H1 (cell line): ENCODE data around the gene ANXA4. TPM values are rescaled to one million over a fixed set of nuclear protein-coding genes. Genes with fewer than 3 reads are reported as not detected.

Experiments used
- CTCF ChIA-PET: fragments of 300-600 bp; sonication (Branson Sonifier 250); formaldehyde crosslinking; loops from one replicate; lab custom pipeline; 2021; ENCODE audit not compliant: partially characterized antibody; lab: Charles Lee
- POLR2A ChIA-PET: fragments of 300-600 bp; sonication (Branson Sonifier 250); formaldehyde crosslinking; loops from one replicate; lab custom pipeline; 2021; ENCODE audit warnings: inconsistent platforms; ENCODE audit not compliant: partially characterized antibody; lab: Charles Lee
- DNase-seq, 2 experiments: peaks; one replicate each; pipeline versions ENCODE4 v3.0.0 to v3.0.0-alpha.2; 2010 to 2022; ENCODE audit warnings: low spot score in 2 of 2, low read depth in 1 of 2, mixed read lengths in 1 of 2
- FAIRE-seq: peaks from 2 replicates; lab custom pipeline; 2011; peaks lifted over from hg19 to GRCh38; lab: Jason Lieb, UNC
- H2AFZ ChIP-seq: 2 replicates; pipeline ENCODE4 v1.8.1; 2012; ENCODE audit warnings: low read length, inconsistent platforms
- H2AK5ac ChIP-seq: 2 replicates; pipeline ENCODE4 v1.6.1; 2013; ENCODE audit warnings: low read depth, low read length
- H2BK120ac ChIP-seq: replicated peaks from 2 replicates; pipeline ENCODE3; 2013; ENCODE audit warnings: low read depth, low read length, inconsistent platforms
- H2BK12ac ChIP-seq: 2 replicates; pipeline ENCODE4 v1.6.1; 2013; ENCODE audit warnings: low read depth, low read length
- H2BK15ac ChIP-seq: 2 replicates; pipeline ENCODE4 v1.6.1; 2013; ENCODE audit warnings: low read length
- H2BK20ac ChIP-seq: 2 replicates; pipeline ENCODE4 v1.6.1; 2013; ENCODE audit warnings: low read length
- H2BK5ac ChIP-seq: 2 replicates; pipeline ENCODE4 v1.6.1; 2013; ENCODE audit warnings: low read depth, low read length
- H3K14ac ChIP-seq: 2 replicates; pipeline ENCODE4 v1.6.1; 2013; ENCODE audit warnings: inconsistent platforms; ENCODE audit not compliant: insufficient read length
- H3K18ac ChIP-seq: 2 replicates; pipeline ENCODE4 v1.6.1; 2013; ENCODE audit warnings: low read length; ENCODE audit errors: extremely low read depth
- H3K23ac ChIP-seq: 2 replicates; pipeline ENCODE4 v1.6.1; 2013; ENCODE audit warnings: inconsistent platforms; ENCODE audit not compliant: insufficient read length
- H3K23me2 ChIP-seq: 2 replicates; pipeline ENCODE4 v1.6.1; 2013; ENCODE audit warnings: low read depth, low read length
- H3K27ac ChIP-seq: 2 replicates; pipeline ENCODE4 v1.6.1; 2011; ENCODE audit warnings: low read depth, low read length, inconsistent platforms
- H3K27me3 ChIP-seq, 4 experiments: replicated peaks in 1 of 4; 1 replicate in 1 of 4; 2 replicates in 3 of 4; pipeline versions ENCODE4 v1.6.1 to v1.8.1; 2011 to 2013; ENCODE audit warnings: low read length in 3 of 4, mild to moderate bottlenecking in 3 of 4, inconsistent platforms in 2 of 4, mixed read lengths in 2 of 4, moderate library complexity in 1 of 4; ENCODE audit not compliant: control insufficient read depth in 3 of 4, insufficient read depth in 3 of 4; ENCODE audit errors: extremely low read depth in 1 of 4
- H3K36me3 ChIP-seq, 4 experiments: 2 replicates each; pipeline versions ENCODE4 v1.6.1 to v1.8.1; 2011 to 2013; ENCODE audit warnings: mild to moderate bottlenecking in 4 of 4, low read length in 3 of 4, moderate library complexity in 2 of 4, control low read depth in 1 of 4, inconsistent platforms in 1 of 4; ENCODE audit not compliant: insufficient read depth in 4 of 4, control insufficient read depth in 2 of 4
- H3K4ac ChIP-seq: replicated peaks from 2 replicates; pipeline ENCODE3; 2013; ENCODE audit warnings: low read length, low read depth, mixed read lengths, inconsistent platforms; ENCODE audit not compliant: insufficient read length
- H3K4me1 ChIP-seq, 4 experiments: replicated peaks in 1 of 4; 1 replicate in 1 of 4; 2 replicates in 3 of 4; pipeline versions ENCODE4 v1.6.1 to v1.8.1; 2011 to 2013; ENCODE audit warnings: low read length in 3 of 4, inconsistent platforms in 2 of 4, mixed read lengths in 1 of 4; ENCODE audit not compliant: insufficient read depth in 4 of 4, control insufficient read depth in 3 of 4
- H3K4me2 ChIP-seq, 2 experiments: 2 replicates each; pipeline versions ENCODE4 v1.6.1 to v1.8.1; 2011 to 2013; ENCODE audit warnings: low read depth in 2 of 2, low read length in 2 of 2, control low read depth in 1 of 2, inconsistent platforms in 1 of 2, mild to moderate bottlenecking in 1 of 2; ENCODE audit not compliant: insufficient read depth in 1 of 2
- H3K4me3 ChIP-seq, 4 experiments: fragments of 200-600, 300-600 bp in 1 of 4; sonication (generic), shearing (Covaris generic), sonication (Bioruptor Twin) in 1 of 4; 2 replicates each; pipeline versions ENCODE4 v1.5.1 to v1.8.1; 2011 to 2016; ENCODE audit warnings: low read length in 4 of 4, low read depth in 3 of 4, control low read depth in 2 of 4, inconsistent platforms in 2 of 4, mild to moderate bottlenecking in 2 of 4, mixed read lengths in 1 of 4, moderate library complexity in 1 of 4; ENCODE audit not compliant: insufficient read depth in 2 of 4; ENCODE audit errors: extremely low read depth in 1 of 4
- H3K56ac ChIP-seq: replicated peaks from 2 replicates; pipeline ENCODE3; 2013; ENCODE audit warnings: low read depth, mild to moderate bottlenecking, mixed read lengths, low read length, inconsistent platforms; ENCODE audit not compliant: insufficient read length
- H3K79me1 ChIP-seq: 2 replicates; pipeline ENCODE4 v1.6.1; 2013; ENCODE audit warnings: low read depth, low read length, control low read depth
- H3K79me2 ChIP-seq, 2 experiments: 2 replicates each; pipeline versions ENCODE4 v1.6.1 to v1.8.1; 2012 to 2013; ENCODE audit warnings: low read length in 2 of 2, mild to moderate bottlenecking in 2 of 2, inconsistent platforms in 1 of 2; ENCODE audit not compliant: insufficient read depth in 2 of 2, control insufficient read depth in 1 of 2
- H3K9ac ChIP-seq, 4 experiments: replicated peaks in 1 of 4; 1 replicate in 1 of 4; 2 replicates in 3 of 4; pipeline versions ENCODE4 v1.6.1 to v1.8.1; 2011 to 2013; ENCODE audit warnings: low read depth in 3 of 4, low read length in 3 of 4, control low read depth in 2 of 4, mild to moderate bottlenecking in 2 of 4, moderate library complexity in 2 of 4, inconsistent platforms in 1 of 4; ENCODE audit errors: extremely low read depth in 1 of 4
- H3K9me3 ChIP-seq, 2 experiments: 2 replicates each; pipeline versions ENCODE4 v1.6.1 to v1.8.1; 2012 to 2013; ENCODE audit warnings: mild to moderate bottlenecking in 2 of 2, moderate library complexity in 2 of 2, control low read depth in 1 of 2, inconsistent platforms in 1 of 2, low read depth in 1 of 2, low read length in 1 of 2, mixed read lengths in 1 of 2; ENCODE audit not compliant: insufficient read depth in 2 of 2
- H4K20me1 ChIP-seq, 2 experiments: replicated peaks in 1 of 2; 2 replicates each; pipeline versions ENCODE3 to v1.8.1; 2011 to 2013; ENCODE audit warnings: inconsistent platforms in 2 of 2, low read length in 2 of 2, mild to moderate bottlenecking in 1 of 2; ENCODE audit not compliant: insufficient read depth in 2 of 2, control insufficient read depth in 1 of 2
- H4K5ac ChIP-seq: 2 replicates; pipeline ENCODE4 v1.6.1; 2013; ENCODE audit warnings: low read length, low read depth, mixed read lengths, inconsistent platforms; ENCODE audit not compliant: insufficient read length
- H4K8ac ChIP-seq: 2 replicates; pipeline ENCODE4 v1.8.0; 2013; ENCODE audit warnings: mild to moderate bottlenecking, moderate library complexity, low read length, inconsistent platforms; ENCODE audit not compliant: insufficient read depth; ENCODE audit errors: extremely low read depth
- H4K91ac ChIP-seq: replicated peaks from 2 replicates; pipeline ENCODE3; 2013; ENCODE audit warnings: low read length, mixed read lengths, inconsistent platforms; ENCODE audit not compliant: insufficient read length
- ATF3 ChIP-seq: IDR thresholded peaks from 2 replicates; pipeline ENCODE4 v1.6.1; 2011; ENCODE audit warnings: low read depth, mild to moderate bottlenecking, low read length; ENCODE audit not compliant: insufficient read depth
- BCL11A ChIP-seq, 2 experiments: IDR thresholded peaks; one replicate each; pipeline ENCODE4 v1.6.1; 2011; ENCODE audit warnings: low read depth in 2 of 2, low read length in 2 of 2, mild to moderate bottlenecking in 2 of 2
- BRCA1 ChIP-seq: IDR thresholded peaks from 2 replicates; pipeline ENCODE4 v1.6.1; 2012; ENCODE audit warnings: low read depth, low read length, improper control_type of control experiment
- EGR1 ChIP-seq: IDR thresholded peaks from 2 replicates; pipeline ENCODE4 v1.6.1; 2011; ENCODE audit warnings: low read depth, low read length, borderline replicate concordance
- EP300 ChIP-seq, 2 experiments: IDR thresholded peaks; 1 replicate in 1 of 2; 2 replicates in 1 of 2; pipeline ENCODE4 v1.6.1; 2011 to 2012; ENCODE audit warnings: low read depth in 2 of 2, low read length in 2 of 2, mild to moderate bottlenecking in 2 of 2, borderline replicate concordance in 1 of 2, inconsistent platforms in 1 of 2, moderate library complexity in 1 of 2
- EZH2 ChIP-seq: fragments of 200-600 bp; sonication (generic); IDR thresholded peaks from 2 replicates; pipeline ENCODE4 v1.7.1; 2012; ENCODE audit warnings: low read depth, mild to moderate bottlenecking, moderate library complexity, low read length, inconsistent platforms; ENCODE audit not compliant: severe bottlenecking
- GABPA ChIP-seq: IDR thresholded peaks from 2 replicates; pipeline ENCODE4 v1.6.1; 2011; ENCODE audit warnings: mild to moderate bottlenecking, low read length, moderate library complexity, borderline replicate concordance; ENCODE audit not compliant: insufficient read depth
- GTF2F1 ChIP-seq: IDR thresholded peaks from 2 replicates; pipeline ENCODE4 v1.6.1; 2012; ENCODE audit warnings: low read depth, low read length, improper control_type of control experiment, borderline replicate concordance
- KDM4A ChIP-seq: IDR thresholded peaks from one replicate; pipeline ENCODE4 v1.7.1; 2012; ENCODE audit warnings: low read depth, mild to moderate bottlenecking, moderate library complexity, low read length, inconsistent platforms; ENCODE audit not compliant: severe bottlenecking
- RBBP5 ChIP-seq: IDR thresholded peaks from 2 replicates; pipeline ENCODE4 v1.7.1; 2012; ENCODE audit warnings: low read depth, mild to moderate bottlenecking, inconsistent platforms, low read length, moderate library complexity, borderline replicate concordance
- SRF ChIP-seq: IDR thresholded peaks from 2 replicates; pipeline ENCODE4 v1.6.1; 2011; ENCODE audit warnings: mild to moderate bottlenecking, low read depth, low read length, moderate library complexity
- SUZ12 ChIP-seq: fragments of 200-600 bp; sonication (generic); IDR thresholded peaks from 2 replicates; pipeline ENCODE4 v1.6.1; 2012; ENCODE audit warnings: mild to moderate bottlenecking, inconsistent platforms, low read length, moderate library complexity, mixed read lengths
- WGBS, 2 experiments: shearing (Covaris generic) in 1 of 2; methylation state at CpG; one replicate each; pipeline versions ENCODE4 v1.1.6 to v1.1.7; 2013 to 2015; ENCODE audit warnings: low lambda C conversion rate in 2 of 2, mixed read lengths in 2 of 2, inconsistent platforms in 1 of 2, low coverage in 1 of 2, missing lambda C conversion rate in 1 of 2; ENCODE audit not compliant: insufficient replicate concordance in 2 of 2, insufficient coverage in 1 of 2, insufficient read length in 1 of 2; ENCODE audit errors: extremely low coverage in 1 of 2, missing lambda C conversion rate in 1 of 2; 5-methylcytosine and 5-hydroxymethylcytosine counted together
- polyA plus RNA-seq, 7 experiments: library from polyadenylated mRNA; depleted of rRNA in 3 of 7; stranded (reverse) in 5 of 7; unstranded in 2 of 7; fragments of >200 nt in 5 of 7; fragments of 200-250 nt in 2 of 7; gene quantifications; 1 replicate in 5 of 7; 2 replicates in 1 of 7; 4 replicates in 1 of 7; pipeline versions ENCODE4 v1.2.1 to v1.2.3, GENCODE V29; 2011 to 2013; ENCODE audit warnings: missing spikeins in 2 of 7, mixed read lengths in 2 of 7
- total RNA-seq: library from RNA; stranded (reverse); fragmentation: NEBNext Ultra II Directional; extraction: Animal tissue kit (Norgen Biotek cat#: 25700); gene quantifications from 2 replicates; pipeline ENCODE4 v1.2.1, GENCODE V29; 2021

The ANXA4 gene
- total and polyA plus RNA-seq, 2 of the 8 experiments (the other 6 are each of a cell fraction or from before 2014, with no cell fraction given): 9.4 to 17.6 TPM

- no peaks in the 10 kb centered on the region for H3K27me3 ChIP-seq
- H4K5ac ChIP-seq: no peak overlapping the region
- H3K79me1 ChIP-seq: no peaks in the 10 kb centered on the region; the same call in 1 of the 2 replicates
- 93% methylated on average over 5 of the region's 6 CpGs; no CpG with 5 or more reads in 1 of the 2 experiments for WGBS, 2 experiments
- POLR2A ChIA-PET: no interaction called here
- no peak overlapping the region for H2BK12ac ChIP-seq
- DNase-seq (no peak), FAIRE-seq (no peak)
- H3K23ac ChIP-seq: no peak overlapping the region
- H3K79me2 ChIP-seq: no peaks in the 10 kb centered on the region
- no peak overlapping the region for H2AFZ ChIP-seq
- no peak overlapping the region for H3K4ac ChIP-seq
- no peaks in the 10 kb centered on the region for H3K23me2 ChIP-seq
- H3K27ac ChIP-seq: no peak overlapping the region
- no peak overlapping the region for H3K4me3 ChIP-seq
- no peaks in the 10 kb centered on the region for H3K9me3 ChIP-seq
- no peak overlapping the region for H2BK5ac ChIP-seq
- H3K4me2 ChIP-seq: no peak overlapping the region
- H4K91ac ChIP-seq: no peak overlapping the region
- no peak overlapping the region for H3K14ac ChIP-seq
- no peak overlapping the region for H2BK15ac ChIP-seq
- H3K9ac ChIP-seq: no peak overlapping the region
- H3K4me1 ChIP-seq: peaks cover 0 to 3% (median 0%) of the 10 kb centered on the region in 4 experiments; a peak in 1 of 7 replicates
- H3K56ac ChIP-seq: no peak overlapping the region
- CTCF ChIA-PET: no interaction called here
- H3K18ac ChIP-seq: no peak overlapping the region
- no peak overlapping the region for H2BK120ac ChIP-seq
- no peaks in the 10 kb centered on the region for H4K20me1 ChIP-seq
- H4K8ac ChIP-seq: no peak overlapping the region
- H3K36me3 ChIP-seq: no peaks in the 10 kb centered on the region
- H2BK20ac ChIP-seq: no peak overlapping the region
- H2AK5ac ChIP-seq: no peak overlapping the region
- TF ChIP-seq BCL11A (IDR thresholded peaks at IDR 0.05; ENCODE audit: low read depth in 2 of 2, low read length in 2 of 2) (no peak), BRCA1 (no peak), EP300 (IDR thresholded peaks at IDR 0.05; ENCODE audit: borderline replicate concordance in 1 of 2, low read depth in 2 of 2, low read length in 2 of 2) (no peak), ATF3 (no peak), GTF2F1 (no peak), EZH2 (no peak), SRF (no peak), SUZ12 (no peak), GABPA (no peak), RBBP5 (no peak), KDM4A (no peak), EGR1 (no peak)
These were observed 48.0 kb upstream of the ANXA4 start for GRCh38 chr2:69693775-69694450.
